Measurements from ENCODE around the gene TBX22.
"Not testable (repeated sequence)": the region's sequence is repeated elsewhere in the genome, so short reads cannot be mapped to it uniquely, and the experiment has no call there.

The TBX22 gene

GRCh38 chrX:80014141-80014940, at the start of gene TBX22:
TBX22 (plus strand) TSS chrX:80014753; CDS start chrX:80022270, 7,517 bp downstream.
- no peak for DNase-seq

- no peak for DNase-seq
Observed at GRCh38 chrX:79975605-79976004, 38.9 kb upstream of the TBX22 start.

GRCh38 chrX:80004458-80004857, 10.1 kb upstream of the TBX22 start:
- DNase-seq, result no peak

GRCh38 chrX:80011522-80011921, 3.0 kb upstream of the TBX22 start:
- DNase-seq, result no peak

- DNase-seq, result no peak
Observed at GRCh38 chrX:80016182-80016581, 1.6 kb downstream of the TBX22 start.

- no peak for DNase-seq
Observed at GRCh38 chrX:80021621-80022020, 7.1 kb downstream of the TBX22 start.

- no peak for DNase-seq
Observed at GRCh38 chrX:80022363-80023031, 7.9 kb downstream of the TBX22 start.

GRCh38 chrX:80026116-80026515, 11.6 kb downstream of the TBX22 start:
- DNase-seq, result no peak

GRCh38 chrX:80066156-80066555, 51.6 kb downstream of the TBX22 start:
- DNase-seq, result not testable (repeated sequence)

- DNase-seq, result not testable (repeated sequence)
Observed at GRCh38 chrX:80075625-80076024, 61.1 kb downstream of the TBX22 start.

Measured in NCI-H1694 (cell line).